Endometrial microvascular endothelial cells (primary cell): Measurements from ENCODE around the gene BZW2. TPM values are rescaled to one million over a fixed set of nuclear protein-coding genes. Genes with fewer than 3 reads are reported as not detected.
"Not testable (repeated sequence)": the region's sequence is repeated elsewhere in the genome, so short reads cannot be mapped to it uniquely, and the experiment has no call there.

Experiments used
- in situ Hi-C: cut with HindIII; loops from 2 replicates; pipeline ENCODE4 v1.10.0; 2017; ENCODE audit warnings: low sequenced_read_pairs, low pct_unique_long_range_greater_than_20kb; ENCODE audit errors: inconsistent ontology term
- total RNA-seq: library from RNA; depleted of rRNA; stranded (reverse); fragments of >200 nt; gene quantifications from one replicate; pipeline ENCODE4 v1.2.3, GENCODE V29; 2015; ENCODE audit errors: inconsistent ontology term

Gene BZW2
- total RNA-seq, 1 donor from 2014 or later, result 132 TPM

DNA sequence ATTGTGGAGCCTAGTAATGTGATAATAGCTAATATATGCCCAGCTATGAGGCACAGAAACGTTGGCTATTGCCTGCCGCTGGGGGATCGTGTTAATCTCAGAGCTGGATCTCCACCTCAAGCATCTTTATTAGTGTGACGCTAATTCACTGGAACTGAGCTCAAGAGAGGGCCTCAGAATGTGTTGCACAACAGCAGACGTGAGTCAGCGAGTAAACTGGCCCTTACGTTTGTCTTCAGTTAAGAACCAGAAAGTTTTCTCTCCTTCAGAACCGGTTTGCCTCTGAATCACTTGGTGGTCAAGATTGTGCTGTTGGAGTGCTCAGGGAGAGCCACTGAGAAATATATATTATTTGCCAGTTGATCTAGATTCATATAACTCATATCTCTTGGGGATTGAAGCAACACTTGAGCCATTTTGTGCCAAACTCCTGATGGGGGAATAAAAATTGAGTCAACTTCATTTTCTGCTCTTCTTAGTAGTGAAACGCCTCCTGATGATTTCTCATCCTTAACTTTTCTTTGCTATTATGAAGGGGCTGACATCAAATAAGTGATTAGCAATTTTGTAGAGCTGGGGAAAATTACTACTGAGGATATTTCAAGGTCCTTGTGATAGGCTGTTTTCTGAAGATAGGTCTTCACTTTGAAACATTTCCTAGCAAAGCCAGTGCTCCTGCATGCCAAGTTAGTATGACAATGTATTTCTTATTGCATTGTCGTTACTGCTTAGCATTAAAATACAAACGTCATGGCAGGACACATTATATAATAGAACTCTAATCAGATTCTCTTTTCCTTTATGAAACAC is 22.3 kb downstream of the BZW2 start:
- in situ Hi-C loops, result no loop called here

DNA sequence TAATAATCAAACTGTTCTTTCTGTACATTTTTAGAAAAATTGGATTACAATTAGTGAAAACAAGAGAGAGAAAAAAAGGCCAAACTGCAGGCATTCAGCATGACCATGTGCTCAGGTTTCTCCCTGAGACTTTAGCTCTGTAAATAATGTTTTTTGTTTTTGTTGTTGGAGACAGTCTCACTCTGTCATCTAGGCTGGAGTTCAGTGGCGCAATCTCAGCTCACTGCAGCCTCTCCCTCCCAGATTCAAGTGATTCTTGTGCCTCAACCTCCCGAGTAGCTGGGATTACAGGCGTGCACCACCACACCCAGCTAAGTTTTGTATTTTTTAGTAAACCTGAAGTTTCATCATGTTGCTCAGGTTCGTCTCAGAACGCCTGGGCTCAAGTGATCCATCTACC is 23.0 kb downstream of the BZW2 start:
- in situ Hi-C loops, result no loop called here

DNA sequence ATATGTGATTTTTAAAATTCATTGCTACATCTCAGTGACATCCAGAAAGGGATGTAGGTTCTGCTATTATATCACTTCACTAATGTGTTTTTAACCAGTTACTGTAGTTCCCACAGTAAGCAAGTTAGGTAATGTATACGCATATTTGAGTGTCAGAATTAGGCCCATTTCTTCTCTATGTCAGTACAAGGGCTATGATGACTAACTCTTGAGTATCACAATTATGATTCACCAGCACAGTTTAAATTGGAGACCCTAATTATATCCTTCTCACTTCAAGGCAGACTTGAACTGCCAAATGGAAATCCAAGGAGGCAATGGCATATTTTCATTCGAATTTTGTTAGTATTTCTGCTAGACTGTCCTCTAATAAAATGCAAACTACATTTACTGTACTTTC is 23.6 kb downstream of the BZW2 start:
- in situ Hi-C loops, result no loop called here

DNA sequence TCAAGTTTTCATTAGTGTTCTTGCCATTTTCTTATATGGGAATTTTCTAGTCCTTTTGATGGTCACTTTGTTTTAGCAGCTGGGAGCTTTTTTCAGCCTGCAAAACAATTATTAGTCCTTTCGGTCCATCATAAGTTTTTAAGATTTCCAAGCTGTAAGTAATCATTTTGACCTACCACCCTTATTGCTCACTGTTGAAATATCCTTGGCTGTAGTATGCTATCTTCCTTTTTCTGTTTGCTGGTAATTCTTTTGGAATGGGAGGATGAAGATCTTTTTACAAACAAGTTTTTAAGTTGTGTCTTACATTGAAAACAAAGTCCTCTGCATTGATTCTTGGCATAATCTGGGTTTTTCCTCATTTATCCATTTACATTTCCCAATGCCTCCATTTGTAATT is 24.0 kb downstream of the BZW2 start:
- in situ Hi-C loops, result no loop called here

DNA sequence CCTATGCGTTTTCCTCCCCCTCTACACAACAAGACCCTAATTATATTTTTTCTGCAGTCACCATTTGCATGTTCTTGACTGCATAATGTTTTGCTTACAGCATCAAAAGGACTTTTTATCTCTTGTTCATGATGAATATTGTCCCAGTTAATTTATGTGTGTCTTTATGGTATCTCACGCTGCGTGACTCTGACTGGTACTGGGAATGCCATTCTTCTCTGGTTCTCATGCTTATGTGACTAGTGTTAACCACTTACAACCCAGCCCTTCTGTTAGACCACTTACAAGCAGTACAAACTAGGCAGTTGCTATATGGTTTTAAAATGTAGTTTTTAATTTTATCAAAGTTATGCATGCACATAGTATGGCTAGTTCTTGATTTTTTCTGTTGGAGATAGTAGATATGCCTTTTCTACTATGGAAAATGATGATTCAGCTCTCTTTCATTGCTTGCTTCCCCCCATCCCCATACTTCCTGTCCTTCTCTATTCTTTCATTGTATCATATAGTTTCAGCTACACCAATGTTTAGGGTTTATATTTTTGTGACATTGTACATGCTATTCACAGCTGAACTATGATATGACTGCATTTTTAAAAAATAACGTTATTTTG is 24.9 kb downstream of the BZW2 start:
- in situ Hi-C loops, result no loop called here

DNA sequence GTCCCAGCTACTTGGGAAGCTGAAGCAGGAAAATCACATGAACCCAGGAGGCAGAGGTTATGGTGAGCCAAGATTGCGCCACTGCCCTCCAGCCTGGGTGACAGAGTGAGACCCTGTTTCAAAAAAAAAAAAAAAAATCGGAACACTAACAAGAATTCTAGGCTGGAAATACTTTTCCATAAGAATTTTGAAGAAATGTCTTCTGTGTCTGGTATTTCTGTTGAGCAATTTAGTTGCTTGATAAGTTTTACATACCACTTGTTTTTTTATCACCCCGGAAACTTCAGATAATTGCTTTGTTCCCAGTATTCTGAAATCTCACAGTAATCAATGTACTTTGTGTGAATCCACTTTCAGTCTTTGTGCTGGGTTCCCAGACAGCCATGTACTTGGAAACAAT is 25.8 kb downstream of the BZW2 start:
- in situ Hi-C loops, result no loop called here

DNA sequence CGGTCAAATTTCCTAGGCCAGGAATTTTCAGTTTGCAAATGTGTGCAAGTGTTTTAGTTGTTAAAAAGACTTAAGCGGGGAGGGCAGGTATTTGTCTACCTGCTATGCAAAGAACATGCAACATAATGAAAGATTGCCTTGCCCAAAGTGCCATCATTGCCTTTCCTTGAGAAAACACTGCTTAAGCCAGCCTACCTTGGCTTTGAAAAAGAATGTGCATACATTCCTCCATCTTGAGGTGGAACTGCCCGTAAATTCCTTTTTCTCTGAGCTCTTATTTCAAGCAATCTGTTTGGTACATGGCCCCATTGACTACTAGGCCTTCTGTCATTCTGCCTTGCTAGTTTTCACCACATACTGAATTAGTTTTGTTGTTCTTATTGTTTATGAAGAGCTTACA is 29.3 kb downstream of the BZW2 start:
- in situ Hi-C loops, result no loop called here

DNA sequence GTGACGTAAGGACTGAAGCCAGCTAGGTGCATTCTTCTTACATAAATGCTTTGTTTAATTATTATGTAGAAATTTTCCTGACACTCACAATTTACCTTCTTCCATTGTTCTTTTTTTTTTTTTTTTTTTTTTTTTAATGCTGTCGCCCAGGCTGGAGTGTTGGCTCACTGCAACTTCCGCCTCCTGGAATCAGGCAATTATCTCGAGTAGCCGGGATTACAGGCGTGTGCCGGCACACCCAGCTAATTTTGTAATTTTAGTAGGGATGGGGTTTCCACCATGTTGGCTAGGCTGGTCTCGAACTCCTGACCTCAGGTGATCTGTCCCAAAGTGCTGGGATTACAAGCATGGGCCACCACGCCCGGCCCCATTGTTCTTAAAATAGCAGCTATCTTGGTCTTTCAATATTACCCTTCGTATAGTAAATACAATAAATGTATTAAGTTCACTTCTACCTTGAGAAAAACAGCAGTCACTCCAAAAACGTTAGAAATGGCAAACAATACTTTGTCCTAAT is 32.1 kb downstream of the BZW2 start:
- in situ Hi-C loops, result no loop called here

DNA sequence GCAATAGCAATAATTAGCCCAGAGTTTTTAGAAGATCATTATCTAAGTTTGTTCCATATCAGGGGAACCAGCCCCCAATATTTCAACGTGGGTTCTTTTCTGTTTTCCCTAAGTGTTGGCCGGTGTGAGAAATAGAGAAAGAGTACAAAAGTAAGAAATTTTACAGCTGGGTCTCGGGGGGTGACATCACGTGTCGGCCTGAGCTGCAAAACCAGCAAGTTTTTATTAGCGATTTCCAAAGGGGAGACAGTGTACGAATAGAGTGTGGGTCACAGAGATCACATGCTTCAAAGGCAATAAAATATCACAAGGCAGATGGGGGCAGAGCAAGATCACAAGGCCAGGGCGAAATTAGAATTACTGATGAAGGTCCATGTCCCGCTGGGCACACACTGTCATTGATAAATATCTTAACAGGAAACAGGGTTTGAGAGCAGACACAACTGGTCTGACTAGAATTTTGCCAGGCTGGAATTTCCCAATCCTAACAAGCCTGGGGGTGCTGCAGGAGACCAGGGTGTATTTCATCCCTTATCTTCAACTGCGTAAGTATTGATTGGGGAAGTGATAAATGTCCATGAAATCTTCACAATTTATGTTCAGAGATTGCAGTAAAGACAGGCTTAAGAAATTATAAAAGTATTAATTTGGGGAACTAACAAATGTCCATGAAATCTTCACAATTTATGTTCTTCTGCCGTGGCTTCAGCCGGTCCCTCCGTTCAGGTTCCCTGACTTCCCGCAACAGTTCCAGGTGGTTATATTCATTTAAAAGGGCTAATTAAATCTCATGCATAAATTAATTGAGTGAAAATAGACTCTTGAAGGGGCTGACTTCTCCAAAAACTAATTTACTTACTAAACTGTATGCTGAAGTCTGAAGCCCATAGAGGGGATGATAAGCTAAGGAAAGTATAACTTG is 32.9 kb downstream of the BZW2 start:
- in situ Hi-C loops, result not testable (repeated sequence)

DNA sequence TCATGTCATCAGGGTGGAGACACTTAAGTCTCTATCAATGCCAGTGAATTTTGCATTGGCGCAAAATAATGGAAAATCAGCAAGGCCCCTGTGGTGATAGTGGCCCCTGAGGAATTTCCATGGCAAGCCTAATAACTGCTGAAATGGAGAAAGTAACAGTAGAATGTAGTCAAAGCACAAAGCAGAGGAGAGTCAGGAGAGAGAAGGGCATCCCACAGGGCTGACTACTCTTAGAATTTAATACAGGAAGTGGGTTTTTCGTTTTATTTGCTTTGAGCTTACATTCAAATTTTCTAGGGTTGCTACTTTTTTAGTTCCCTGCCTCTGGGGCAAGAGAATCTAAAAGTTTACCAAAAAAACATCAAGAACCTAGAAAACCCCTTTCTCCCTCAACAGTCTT is 39.0 kb downstream of the BZW2 start:
- in situ Hi-C loops, result no loop called here

DNA sequence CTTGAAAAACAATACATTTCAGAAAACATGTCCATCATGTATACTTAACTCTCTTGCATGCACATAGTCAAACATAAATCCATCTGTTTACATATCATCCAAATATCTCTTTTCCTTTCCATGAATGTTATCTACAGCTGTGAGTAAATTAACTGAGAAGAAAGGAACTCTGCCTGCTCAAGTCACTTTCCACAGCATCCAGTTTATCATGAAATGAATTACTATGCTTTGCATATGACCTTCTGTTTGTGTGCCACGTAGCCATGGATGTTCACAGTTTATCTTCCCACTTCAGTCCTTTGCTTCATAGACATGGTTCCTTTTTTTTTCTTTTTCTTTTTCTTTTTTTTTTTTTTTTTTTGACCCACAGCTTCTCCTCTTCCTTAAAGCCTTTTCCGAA is 39.6 kb downstream of the BZW2 start:
- in situ Hi-C loops, result no loop called here

DNA sequence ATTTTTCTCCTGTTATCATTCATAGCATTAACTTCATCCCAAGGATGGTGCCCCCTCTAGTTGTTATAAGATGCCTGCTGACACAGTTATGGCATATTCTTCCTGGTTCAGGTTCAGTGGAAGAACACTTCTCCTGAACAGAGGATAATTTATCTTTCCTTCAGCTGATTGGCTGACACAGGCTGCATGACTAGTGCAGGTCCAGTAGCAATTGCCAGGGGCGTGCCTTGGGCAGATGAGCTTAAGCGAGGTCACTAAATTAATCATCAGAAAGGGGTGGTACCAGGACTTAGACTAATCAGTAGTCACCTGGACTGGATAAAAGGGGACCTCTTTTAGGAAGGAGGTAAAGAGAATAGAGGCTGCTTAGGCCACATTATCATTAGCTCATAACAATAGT is 42.3 kb downstream of the BZW2 start:
- in situ Hi-C loops, result no loop called here

DNA sequence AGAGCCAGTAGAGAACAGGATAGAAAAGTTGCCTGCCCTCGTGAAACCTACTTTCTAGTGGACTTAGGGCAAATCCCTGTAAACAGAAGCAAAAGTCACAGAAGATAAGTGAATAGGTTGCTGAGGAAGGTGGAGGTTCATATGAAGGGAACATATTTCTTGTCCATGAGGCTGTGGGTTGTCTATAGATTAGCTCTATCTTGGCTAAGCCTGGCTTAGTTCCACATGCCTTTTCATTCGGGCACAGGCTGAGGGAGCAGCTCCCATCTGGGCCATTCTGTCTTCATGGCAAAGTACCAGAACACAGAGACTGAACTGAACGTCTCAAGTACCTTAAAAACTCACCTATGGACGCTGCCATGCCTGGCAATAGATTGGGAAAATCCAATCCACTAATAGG is 45.3 kb downstream of the BZW2 start:
- in situ Hi-C loops, result no loop called here

DNA sequence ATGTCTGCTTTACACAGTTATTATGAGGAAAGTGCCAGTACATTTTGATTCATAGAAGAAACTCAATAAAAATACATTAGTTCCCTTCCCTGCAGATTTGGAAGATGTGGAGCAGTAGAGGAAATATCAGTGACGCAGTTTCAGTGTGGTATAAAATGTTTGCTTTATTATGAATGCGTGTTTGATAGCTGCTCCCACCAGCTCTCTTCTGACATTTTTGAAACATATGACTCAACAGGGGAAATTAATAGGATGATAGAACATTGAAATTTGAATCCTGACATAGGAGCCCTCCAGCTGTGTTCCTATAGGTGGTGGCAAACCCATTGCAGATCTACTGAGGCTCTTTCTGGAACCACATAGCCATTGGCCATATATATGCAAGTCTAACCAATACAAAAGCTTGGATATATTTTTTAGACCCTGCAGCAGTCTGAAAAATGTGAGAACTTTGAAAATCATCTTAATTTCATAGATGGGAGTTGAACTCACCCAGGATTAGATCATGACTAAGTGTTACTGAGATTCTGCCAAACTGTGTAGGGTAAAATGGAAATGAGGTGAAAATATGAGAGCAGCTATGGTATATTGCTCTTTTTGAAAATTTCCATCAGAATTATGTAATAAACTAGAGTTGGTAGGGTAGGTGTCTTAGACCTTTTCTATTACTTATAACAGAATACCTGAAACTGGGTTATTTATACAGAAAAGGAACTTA is 47.8 kb downstream of the BZW2 start:
- in situ Hi-C loops, result no loop called here

DNA sequence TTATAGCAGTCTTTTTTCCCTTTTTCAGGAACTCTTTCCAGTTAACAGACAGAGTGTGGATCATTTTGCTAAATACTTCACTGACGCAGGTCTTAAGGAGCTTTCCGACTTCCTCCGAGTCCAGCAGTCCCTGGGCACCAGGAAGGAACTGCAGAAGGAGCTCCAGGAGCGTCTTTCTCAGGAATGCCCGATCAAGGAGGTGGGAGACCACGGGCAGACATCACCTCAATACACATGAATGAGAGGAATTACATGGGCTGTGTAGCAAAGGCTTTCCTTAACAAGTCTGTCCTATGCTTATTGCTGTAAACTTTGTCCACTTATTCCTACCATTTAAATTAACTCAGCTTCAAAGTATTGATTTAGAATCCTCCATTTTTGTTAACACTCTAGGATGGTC is 48.8 kb downstream of the BZW2 start:
- in situ Hi-C loops, result no loop called here

DNA sequence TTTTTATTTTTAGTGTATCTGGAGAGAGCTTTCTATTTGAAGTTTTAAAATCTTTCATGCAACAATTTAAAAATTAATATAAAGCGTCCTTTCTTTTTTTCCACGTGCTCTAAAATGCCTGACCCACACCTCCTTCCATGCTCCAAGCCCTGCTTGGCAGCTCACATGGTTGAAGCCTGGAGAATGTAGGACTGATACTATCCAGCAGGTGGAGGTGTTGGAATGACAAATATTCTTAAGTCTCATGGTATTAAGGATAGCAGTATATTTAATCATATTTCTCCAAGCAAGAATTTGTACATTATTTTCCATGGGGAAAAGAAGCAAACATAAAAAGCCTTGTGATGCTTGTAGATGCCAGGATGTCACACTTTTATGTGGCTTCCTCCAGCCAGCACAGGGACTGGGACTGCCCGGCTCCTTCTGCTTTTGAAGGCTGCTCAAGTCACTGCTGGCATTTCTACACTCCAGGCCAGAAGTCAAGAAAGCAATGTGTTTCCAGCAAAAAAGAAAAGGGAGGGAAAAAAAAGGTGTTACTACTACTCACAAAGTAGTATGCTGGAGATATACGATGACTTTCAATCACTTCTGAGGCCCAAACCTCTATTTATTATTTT is 49.7 kb downstream of the BZW2 start:
- in situ Hi-C loops, result no loop called here

DNA sequence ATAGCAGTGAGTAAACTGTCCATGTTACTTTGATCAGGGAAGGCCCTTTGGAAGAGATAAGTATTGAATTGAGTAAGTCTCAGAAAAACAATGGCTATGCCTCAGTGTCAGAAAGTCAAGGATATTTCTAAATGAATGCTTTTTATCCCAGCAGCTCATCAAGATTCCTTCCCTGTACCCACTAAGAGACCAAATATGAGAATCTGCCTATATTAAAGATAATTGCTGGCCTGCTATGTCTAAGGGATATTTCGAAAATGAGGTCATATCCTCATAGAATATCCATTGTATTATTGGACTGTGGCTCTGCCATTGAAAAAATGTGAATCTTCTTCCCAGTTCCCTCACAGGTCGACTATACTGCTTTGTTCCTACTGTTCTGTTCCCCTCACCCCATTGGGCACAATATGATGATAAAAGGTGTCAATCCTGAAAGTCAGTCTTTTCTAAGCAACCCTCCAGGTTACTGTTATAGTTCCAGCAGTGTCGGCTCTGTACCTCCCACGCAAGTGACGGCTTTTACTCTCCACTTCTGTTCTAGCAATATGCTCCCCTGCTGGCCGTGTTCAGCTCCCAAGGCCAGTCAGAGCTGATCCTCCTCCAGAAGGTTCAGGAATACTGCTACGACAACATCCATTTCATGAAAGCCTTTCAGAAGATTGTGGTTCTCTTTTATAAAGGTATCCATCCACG is 51.7 kb downstream of the BZW2 start:
- in situ Hi-C loops, result no loop called here
